Heart left ventricle (tissue), 13 donors: ENCODE data around the gene PRKCB.

Experiments used
- CTCF ChIP-seq, 12 donors: fragments of 200-600 bp; sonication (generic) in 4 of 12; IDR thresholded peaks; one replicate each; pipeline versions ENCODE4 v1.5.0 to v1.8.0; 2018 to 2022; ENCODE audit warnings: antibody characterized with exemption in 12 of 12, mild to moderate bottlenecking in 5 of 12
- POLR2A ChIP-seq, 2 donors: fragments of 450-650 bp; IDR thresholded peaks; one replicate each; pipeline ENCODE4 v1.6.1; 2017; ENCODE audit warnings: antibody characterized with exemption in 2 of 2, mild to moderate bottlenecking in 2 of 2, moderate library complexity in 2 of 2
- donor health status: ischemic (EF 13 %, LVEDD 7.1; RV severe dilation, severe dysfunction).
- donor health status: DM: no; HTN: yes; CAD: no.
- donor health status: DM: no; HTN: no; CAD: no.
- donor health status: ischemic (EF 25% LVEDD 6.9; RV normal size, moderate dysfunction).
- donor health status: ischemic (EF 25% LVEDD 5.7; RV mildly dilated, moderate dysfunction).
- donor health status: ischemic (EF 35%, LVEDD 5.7; RV mildly dilated, moderate dysfunction).
- donor health status: nonischemic (EF 11% LVEDD 7.7; RV severe dilation, severe dysfunction).
- donor health status: DM: yes; HTN: yes; CAD: no.
- donor health status: PGD.
- donor health status: ischemic (EF 29% LVEDD 5.4; RV normal size, mild dysfunction).
- donor health status: nonischemic (EF 23%, LVEDD 6.1; RV moderate dilation, normal function).

- TF ChIP-seq CTCF (IDR thresholded peaks at IDR 0.05), result no peak
- TF ChIP-seq POLR2A (IDR thresholded peaks at IDR 0.05), result no peak
Measured at GRCh38 chr16:23859713-23860269, 24.0 kb downstream of the PRKCB start.
